Heart left ventricle (tissue), 13 donors: ENCODE measurements around the gene TRIM66.

Experiments
- POLR2A ChIP-seq, 2 donors: fragments of 450-650 bp; IDR thresholded peaks; one replicate each; pipeline ENCODE4 v1.6.1; 2017; ENCODE audit warnings: antibody characterized with exemption in 2 of 2, mild to moderate bottlenecking in 2 of 2, moderate library complexity in 2 of 2
- TF ChIP-seq, protein P1 (sequence below), 12 donors: fragments of 200-600 bp; sonication (generic) in 4 of 12; IDR thresholded peaks; one replicate each; pipeline versions ENCODE4 v1.5.0 to v1.8.0; 2018 to 2022; ENCODE audit warnings: antibody characterized with exemption in 12 of 12, mild to moderate bottlenecking in 5 of 12
- donor health status: ischemic (EF 13 %, LVEDD 7.1; RV severe dilation, severe dysfunction).
- donor health status: DM: no; HTN: yes; CAD: no.
- donor health status: DM: no; HTN: no; CAD: no.
- donor health status: ischemic (EF 25% LVEDD 6.9; RV normal size, moderate dysfunction).
- donor health status: ischemic (EF 25% LVEDD 5.7; RV mildly dilated, moderate dysfunction).
- donor health status: ischemic (EF 35%, LVEDD 5.7; RV mildly dilated, moderate dysfunction).
- donor health status: nonischemic (EF 11% LVEDD 7.7; RV severe dilation, severe dysfunction).
- donor health status: DM: yes; HTN: yes; CAD: no.
- donor health status: PGD.
- donor health status: ischemic (EF 29% LVEDD 5.4; RV normal size, mild dysfunction).
- donor health status: nonischemic (EF 23%, LVEDD 6.1; RV moderate dilation, normal function).

DNA sequence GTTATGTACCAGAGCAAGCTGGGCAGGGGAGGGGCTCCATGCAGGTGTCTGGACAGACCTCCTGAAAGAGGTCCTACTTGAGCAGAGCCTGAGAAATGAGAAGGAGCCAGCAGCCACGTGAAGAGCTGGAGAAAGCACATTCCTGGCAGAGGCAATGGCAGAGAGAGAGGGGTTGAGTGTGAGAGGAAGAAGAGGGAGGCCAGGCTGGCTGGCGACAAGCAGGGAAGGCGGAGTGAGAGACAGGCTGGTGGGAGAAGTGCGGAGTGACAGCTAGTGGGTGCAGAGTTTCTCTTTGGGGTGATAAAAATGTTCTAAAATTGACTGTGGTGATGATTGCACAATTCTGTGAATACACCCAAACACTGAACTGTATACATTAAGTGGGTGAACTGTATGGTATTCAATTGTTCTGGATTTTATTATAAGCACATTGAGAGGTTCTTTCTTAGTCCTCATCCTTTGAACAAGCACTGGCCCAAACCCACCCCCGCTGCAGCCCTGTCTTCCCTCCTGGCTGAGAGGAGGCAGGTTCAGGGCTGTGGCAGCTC lies 29.5 kb upstream of the TRIM66 start:
- TF ChIP-seq, protein P1, sequence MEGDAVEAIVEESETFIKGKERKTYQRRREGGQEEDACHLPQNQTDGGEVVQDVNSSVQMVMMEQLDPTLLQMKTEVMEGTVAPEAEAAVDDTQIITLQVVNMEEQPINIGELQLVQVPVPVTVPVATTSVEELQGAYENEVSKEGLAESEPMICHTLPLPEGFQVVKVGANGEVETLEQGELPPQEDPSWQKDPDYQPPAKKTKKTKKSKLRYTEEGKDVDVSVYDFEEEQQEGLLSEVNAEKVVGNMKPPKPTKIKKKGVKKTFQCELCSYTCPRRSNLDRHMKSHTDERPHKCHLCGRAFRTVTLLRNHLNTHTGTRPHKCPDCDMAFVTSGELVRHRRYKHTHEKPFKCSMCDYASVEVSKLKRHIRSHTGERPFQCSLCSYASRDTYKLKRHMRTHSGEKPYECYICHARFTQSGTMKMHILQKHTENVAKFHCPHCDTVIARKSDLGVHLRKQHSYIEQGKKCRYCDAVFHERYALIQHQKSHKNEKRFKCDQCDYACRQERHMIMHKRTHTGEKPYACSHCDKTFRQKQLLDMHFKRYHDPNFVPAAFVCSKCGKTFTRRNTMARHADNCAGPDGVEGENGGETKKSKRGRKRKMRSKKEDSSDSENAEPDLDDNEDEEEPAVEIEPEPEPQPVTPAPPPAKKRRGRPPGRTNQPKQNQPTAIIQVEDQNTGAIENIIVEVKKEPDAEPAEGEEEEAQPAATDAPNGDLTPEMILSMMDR (IDR thresholded peaks at IDR 0.05) = no peak
- no peak for TF ChIP-seq POLR2A (IDR thresholded peaks at IDR 0.05)
